HEK293 (cell line): ENCODE data around the gene PLCG2.

Source experiments
- CTCF ChIP-seq: fragments of 450-650 bp; formaldehyde crosslinking; IDR thresholded peaks from 2 replicates; pipeline ENCODE4 v1.5.1; 2016; ENCODE audit warnings: missing biosample characterization, missing genetic modification characterization
- REST ChIP-seq: fragments of 450-650 bp; formaldehyde crosslinking; IDR thresholded peaks from 2 replicates; pipeline ENCODE4 v1.5.1; 2016; ENCODE audit warnings: missing biosample characterization, missing genetic modification characterization
- SP3 ChIP-seq: fragments of 450-650 bp; formaldehyde crosslinking; IDR thresholded peaks from 2 replicates; pipeline ENCODE4 v1.5.1; 2016; ENCODE audit warnings: missing biosample characterization, missing genetic modification characterization
- TCF7L2 ChIP-seq: IDR thresholded peaks from 2 replicates; pipeline ENCODE4 v1.6.1; 2011; ENCODE audit warnings: low read depth, mild to moderate bottlenecking, inconsistent platforms, low read length, moderate library complexity, borderline replicate concordance
- YY1 ChIP-seq: fragments of 450-650 bp; formaldehyde crosslinking; IDR thresholded peaks from 2 replicates; pipeline ENCODE4 v1.5.1; 2018; ENCODE audit warnings: missing biosample characterization, missing genetic modification characterization
- ZBTB49 ChIP-seq: fragments of 450-650 bp; formaldehyde crosslinking; IDR thresholded peaks from 2 replicates; pipeline ENCODE4 v1.5.1; 2016; ENCODE audit warnings: missing biosample characterization, missing genetic modification characterization, low read depth
- ZNF24 ChIP-seq: fragments of 450-650 bp; formaldehyde crosslinking; IDR thresholded peaks from 2 replicates; pipeline ENCODE4 v1.5.1; 2016; ENCODE audit warnings: missing biosample characterization, missing genetic modification characterization
- ZNF416 ChIP-seq: fragments of 450-650 bp; formaldehyde crosslinking; IDR thresholded peaks from 2 replicates; pipeline ENCODE4 v1.5.1; 2016; ENCODE audit warnings: missing biosample characterization, missing genetic modification characterization
- ZNF529 ChIP-seq: fragments of 450-650 bp; formaldehyde crosslinking; IDR thresholded peaks from 2 replicates; pipeline ENCODE4 v1.5.1; 2017; ENCODE audit warnings: missing genetic modification characterization, missing biosample characterization; ENCODE audit not compliant: insufficient replicate concordance
- ZNF776 ChIP-seq: fragments of 450-650 bp; formaldehyde crosslinking; IDR thresholded peaks from 2 replicates; pipeline ENCODE4 v1.5.0; 2017; ENCODE audit warnings: missing biosample characterization, missing genetic modification characterization, borderline replicate concordance
- ZSCAN16 ChIP-seq: fragments of 450-650 bp; formaldehyde crosslinking; IDR thresholded peaks from 2 replicates; pipeline ENCODE4 v1.5.1; 2016; ENCODE audit warnings: missing biosample characterization, missing genetic modification characterization

- no peak for TF ChIP-seq YY1
- no peak for TF ChIP-seq ZNF776 (tag by site-specific recombination)
- no peak for TF ChIP-seq TCF7L2
- no peak for TF ChIP-seq ZSCAN16
- no peak for TF ChIP-seq REST (tag by site-specific recombination)
- TF ChIP-seq CTCF (tag by site-specific recombination): no peak
- no peak for TF ChIP-seq ZNF416
- TF ChIP-seq ZBTB49: no peak
- no peak for TF ChIP-seq ZNF24 (tag by site-specific recombination)
- TF ChIP-seq ZNF529 (tag by site-specific recombination): no peak
- TF ChIP-seq SP3 (tag by site-specific recombination): no peak
Observed at GRCh38 chr16:81803332-81803731, 24.2 kb downstream of the PLCG2 start.
